EH (cell line): Measurements from ENCODE around the gene MYO1E.

Experiments
- DNase-seq: peaks from one replicate; pipeline ENCODE4 v3.0.0-alpha.2; 2015; ENCODE audit warnings: low read depth

MYO1E gene

GRCh38 chr15:59259137-59259943 lies 113.3 kb downstream of the MYO1E start:
- no peak for DNase-seq

DNA sequence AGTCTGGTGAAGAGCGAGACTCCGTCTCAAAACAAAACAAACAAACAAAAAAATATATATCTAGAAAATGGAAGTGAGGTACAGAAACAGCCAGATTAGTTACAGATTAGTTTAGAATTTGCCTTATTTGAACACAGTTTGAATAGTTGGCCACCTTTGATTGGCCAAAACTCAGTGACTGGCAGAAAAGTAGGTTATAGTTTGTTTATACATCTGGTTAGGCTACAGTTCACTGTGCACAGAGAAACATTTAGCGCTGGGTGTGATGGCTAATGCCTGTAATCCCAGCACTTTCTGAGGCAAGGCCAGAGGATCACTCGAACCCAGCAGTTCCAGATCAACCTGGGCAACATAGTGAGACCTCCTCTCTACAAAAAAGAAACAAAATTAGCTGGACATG lies 114.4 kb downstream of the MYO1E start:
- DNase-seq, result no peak

GRCh38 chr15:59257140-59257539 lies 115.5 kb downstream of the MYO1E start:
- no peak for DNase-seq

DNA sequence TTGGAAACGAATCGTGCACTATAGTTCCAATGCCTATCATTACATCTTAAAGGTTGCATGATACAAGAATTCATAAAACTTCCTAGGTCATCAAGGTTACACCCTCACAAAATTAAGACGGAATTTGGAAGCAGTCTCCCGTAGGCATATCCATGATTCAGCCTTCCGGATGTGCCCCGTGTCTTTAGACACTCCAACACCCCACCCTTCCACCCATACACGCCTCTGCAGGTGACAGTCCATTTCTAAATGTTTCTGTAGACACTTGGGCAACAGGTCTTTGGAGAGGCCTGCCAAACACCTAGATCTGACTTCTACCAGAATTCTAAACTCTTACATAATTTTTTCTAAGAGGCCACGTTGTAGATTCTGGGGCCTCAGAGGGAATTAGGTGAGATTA lies 116.2 kb downstream of the MYO1E start:
- DNase-seq, result no peak

GRCh38 chr15:59255680-59256336 lies 116.9 kb downstream of the MYO1E start:
- DNase-seq, result no peak

- no peak for DNase-seq
Observed at GRCh38 chr15:59252137-59252536, 120.5 kb downstream of the MYO1E start.

DNA sequence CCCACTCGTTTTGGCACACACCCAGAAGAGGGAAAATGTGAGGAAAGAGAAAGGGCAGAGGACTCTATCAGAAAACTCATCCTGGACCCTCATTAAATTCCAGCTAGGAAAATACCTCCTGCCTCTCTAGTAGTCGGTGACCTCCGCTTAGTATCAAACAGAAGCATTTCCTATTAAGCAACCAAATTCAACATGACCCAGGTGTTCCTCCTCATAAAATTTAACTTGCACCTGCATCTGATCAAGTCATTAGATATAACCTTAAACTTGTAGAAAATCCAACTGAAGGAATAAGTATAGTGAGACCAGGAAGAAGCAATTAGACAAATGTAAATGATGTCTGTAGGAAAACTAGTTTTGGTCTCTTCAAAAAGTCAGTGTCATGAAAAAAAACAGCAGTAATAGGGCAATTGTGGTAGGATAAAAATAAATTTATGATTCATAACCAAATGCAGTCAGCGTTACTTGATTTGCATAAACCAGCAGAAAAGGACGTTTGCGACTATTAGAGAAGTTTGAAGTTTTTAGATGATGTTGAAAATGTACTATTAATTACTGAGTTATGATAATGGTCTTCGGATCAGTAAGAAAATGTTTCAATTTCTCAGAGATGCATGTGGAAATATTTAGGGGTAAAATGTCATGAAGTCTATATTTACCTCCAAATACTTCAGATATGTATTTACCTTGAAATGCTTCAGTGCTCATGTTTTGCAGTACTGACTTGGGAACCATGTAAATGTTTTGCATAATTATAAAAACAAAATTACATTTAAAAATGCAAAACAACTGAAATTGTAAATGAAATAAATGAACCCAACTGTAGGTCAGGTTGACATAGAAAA lies 121.4 kb downstream of the MYO1E start:
- DNase-seq, result no peak

GRCh38 chr15:59250249-59250648 lies 122.4 kb downstream of the MYO1E start:
- no peak for DNase-seq

DNA sequence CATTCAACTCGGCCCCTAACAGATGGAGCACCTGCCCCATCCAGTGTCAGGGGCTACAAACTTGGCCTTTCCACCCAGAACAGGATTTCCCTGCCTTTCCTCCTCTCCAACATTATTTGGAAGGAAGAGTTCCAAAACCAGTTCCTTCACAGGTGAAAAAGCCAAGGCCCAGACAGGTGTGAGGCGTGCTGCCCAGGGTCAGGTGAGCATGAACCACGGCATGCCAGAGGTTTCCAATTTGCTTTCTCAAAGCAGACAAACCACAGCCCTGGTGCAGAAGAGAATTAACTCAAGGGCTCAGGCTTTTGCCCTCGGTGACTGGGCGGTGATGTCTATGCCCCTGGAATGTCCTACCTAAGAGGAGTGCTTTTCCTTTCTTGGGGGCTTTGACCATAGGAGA lies 122.9 kb downstream of the MYO1E start:
- DNase-seq, result no peak

GRCh38 chr15:59247364-59247763 lies 125.3 kb downstream of the MYO1E start:
- peak; percentile 78 for DNase-seq

DNA sequence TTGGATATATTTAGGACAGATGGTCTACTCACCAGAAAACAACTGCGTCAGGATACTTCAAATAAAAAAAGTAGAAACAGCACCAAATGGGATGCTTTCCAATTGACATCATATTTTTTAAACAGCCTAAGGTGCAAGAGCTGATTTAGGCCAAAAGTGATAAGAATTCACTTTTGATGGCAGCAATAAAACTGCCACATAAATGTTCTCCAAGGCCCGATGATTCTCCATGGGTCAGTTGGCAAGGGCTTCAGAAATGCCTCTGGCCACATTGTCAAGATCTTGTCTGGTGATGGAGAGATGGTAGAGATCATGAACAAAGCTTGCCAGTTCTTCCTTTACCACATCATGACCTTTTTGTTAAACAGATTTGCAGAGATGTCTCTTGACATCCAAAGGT lies 127.1 kb downstream of the MYO1E start:
- DNase-seq, result peak; percentile 64

GRCh38 chr15:59244337-59244736 lies 128.3 kb downstream of the MYO1E start:
- no peak for DNase-seq

- DNase-seq, result no peak
Observed at GRCh38 chr15:59243622-59244021, 129.0 kb downstream of the MYO1E start.

DNA sequence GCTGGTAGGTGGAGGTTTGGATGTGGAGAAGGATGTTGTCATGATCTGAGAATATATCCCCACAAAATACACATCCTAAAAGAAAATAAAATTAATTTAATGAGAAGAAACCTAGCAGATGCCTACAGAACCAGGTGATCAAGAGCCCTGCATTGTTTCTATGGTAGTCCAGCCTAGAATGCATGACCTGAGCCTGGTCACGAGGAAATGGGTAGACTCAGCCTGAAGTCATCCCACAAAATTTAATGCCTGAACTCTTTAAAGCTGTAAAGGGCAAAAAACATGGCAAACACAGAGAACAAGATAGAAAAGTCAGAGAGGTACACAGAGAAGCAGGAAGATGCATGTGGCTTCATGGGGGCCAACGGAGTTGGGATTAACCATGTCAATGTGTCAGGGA lies 130.0 kb downstream of the MYO1E start:
- DNase-seq, result no peak

GRCh38 chr15:59240036-59240435 lies 132.6 kb downstream of the MYO1E start:
- no peak for DNase-seq

GRCh38 chr15:59237924-59238331 lies 134.7 kb downstream of the MYO1E start:
- DNase-seq, result no peak

DNA sequence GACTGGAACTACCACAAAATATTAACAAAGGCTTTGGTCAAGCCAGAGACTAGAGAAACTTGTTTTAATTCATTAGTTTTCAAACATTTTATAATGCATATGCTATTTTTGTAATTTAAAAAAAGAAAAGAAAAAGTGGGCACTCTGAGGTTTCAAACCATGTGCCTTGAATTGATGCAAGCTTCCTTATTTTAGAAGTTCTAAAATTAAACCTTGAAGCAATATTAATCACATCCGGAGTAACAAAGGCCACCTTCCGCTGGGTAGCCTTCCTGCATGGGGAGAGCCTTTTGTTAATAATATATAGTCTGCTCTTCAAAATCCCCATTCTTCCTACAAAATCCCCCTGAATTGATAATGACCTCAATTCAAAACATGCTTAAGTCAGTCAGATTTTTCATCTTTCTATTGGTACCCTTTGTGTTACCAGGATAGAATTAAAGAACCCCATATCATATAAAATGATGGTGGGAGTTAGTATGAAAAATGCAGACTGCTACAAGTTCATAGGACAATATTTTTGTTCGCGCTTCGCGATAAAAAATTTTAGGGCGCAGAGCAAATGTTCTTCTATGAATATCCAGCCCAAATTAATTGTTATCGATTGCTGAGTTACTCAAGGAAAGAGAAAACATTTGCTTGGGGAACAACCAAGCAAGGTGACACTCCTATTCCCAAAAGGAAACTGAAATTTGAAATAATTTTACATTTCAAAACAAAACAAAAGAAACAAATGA lies 135.4 kb downstream of the MYO1E start:
- no peak for DNase-seq

- no peak for DNase-seq
Observed at GRCh38 chr15:59236394-59236793, 136.3 kb downstream of the MYO1E start.

- DNase-seq, result peak; percentile 95
Observed at GRCh38 chr15:59232476-59232875, 140.2 kb downstream of the MYO1E start.

- DNase-seq, result no peak
Observed at GRCh38 chr15:59230531-59231055, 142.1 kb downstream of the MYO1E start.

DNA sequence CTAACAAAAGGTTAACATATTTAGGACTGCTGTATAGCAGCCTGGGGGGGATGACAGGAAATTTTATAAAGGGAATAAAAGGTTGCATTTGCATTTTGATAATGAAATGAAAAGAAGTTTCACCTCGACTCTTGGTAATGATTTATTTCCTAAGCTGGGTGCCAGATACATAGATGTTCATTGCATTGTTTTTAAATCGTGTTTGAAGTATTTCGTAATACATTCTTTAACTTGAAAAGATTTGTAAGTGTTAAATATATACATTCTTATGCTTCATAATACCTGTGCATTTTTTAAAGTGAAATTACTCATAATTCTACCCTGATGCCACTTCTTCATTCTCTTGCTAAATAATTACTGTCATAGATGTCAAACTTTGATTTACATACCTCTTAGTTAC lies 143.2 kb downstream of the MYO1E start:
- DNase-seq, result no peak

GRCh38 chr15:59229015-59229414 lies 143.7 kb downstream of the MYO1E start:
- no peak for DNase-seq
